ENCODE results near the gene FBXO45. TPM values are rescaled to one million over a fixed set of nuclear protein-coding genes. Genes with fewer than 3 reads are reported as not detected.
"Not testable (repeated sequence)": the region's sequence is repeated elsewhere in the genome, so short reads cannot be mapped to it uniquely, and the experiment has no call there.

FBXO45 gene
- total RNA-seq, 1 donor from 2014 or later = 0.64 TPM

DNA sequence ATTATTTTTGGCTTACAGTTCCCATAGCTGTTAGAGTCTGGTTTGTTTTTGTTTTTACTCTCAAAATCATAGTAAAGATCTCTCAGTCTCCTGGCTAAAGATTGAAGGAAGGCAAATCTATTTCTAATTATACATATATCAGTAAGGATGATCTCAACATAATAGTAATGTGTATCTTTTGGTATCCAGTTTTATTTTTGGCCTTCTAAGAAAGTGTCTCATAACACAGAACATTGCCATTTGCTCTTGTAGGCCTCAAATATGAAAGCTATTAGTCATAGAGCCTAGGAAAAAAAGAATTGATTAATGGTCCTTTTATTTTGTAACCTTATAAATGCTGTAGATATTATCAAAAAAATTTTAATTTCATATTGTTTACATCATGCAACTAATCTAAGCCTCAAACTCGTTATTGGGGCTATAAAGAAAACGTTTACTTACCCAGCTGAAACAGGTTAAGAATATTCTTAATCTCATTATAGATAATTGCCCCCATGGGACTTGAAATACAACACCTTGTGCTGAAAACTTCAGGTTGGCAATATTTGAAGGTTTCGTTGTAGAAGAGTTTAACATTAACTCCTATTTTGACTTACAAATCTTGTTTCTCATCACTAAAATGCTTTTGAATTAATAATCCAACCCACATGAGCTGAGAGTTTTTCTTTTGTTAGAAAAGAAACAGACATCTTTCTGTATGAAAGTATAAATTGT, 16.7 kb downstream of the FBXO45 start:
- intact Hi-C loops (cut with DNase I) = no loop called here
- Histone ChIP-seq H3K9me3 (no peaks in the 10 kb centered on the region), H3K4me3 (no peak overlapping the region), H3K4me1 (no peaks in the 10 kb centered on the region), H3K27ac (no peak overlapping the region), H3K27me3 (no peaks in the 10 kb centered on the region), H3K36me3 (peaks cover 0 to 32% of the 10 kb centered on the region in 2 donors)
- TF ChIP-seq, protein P1, sequence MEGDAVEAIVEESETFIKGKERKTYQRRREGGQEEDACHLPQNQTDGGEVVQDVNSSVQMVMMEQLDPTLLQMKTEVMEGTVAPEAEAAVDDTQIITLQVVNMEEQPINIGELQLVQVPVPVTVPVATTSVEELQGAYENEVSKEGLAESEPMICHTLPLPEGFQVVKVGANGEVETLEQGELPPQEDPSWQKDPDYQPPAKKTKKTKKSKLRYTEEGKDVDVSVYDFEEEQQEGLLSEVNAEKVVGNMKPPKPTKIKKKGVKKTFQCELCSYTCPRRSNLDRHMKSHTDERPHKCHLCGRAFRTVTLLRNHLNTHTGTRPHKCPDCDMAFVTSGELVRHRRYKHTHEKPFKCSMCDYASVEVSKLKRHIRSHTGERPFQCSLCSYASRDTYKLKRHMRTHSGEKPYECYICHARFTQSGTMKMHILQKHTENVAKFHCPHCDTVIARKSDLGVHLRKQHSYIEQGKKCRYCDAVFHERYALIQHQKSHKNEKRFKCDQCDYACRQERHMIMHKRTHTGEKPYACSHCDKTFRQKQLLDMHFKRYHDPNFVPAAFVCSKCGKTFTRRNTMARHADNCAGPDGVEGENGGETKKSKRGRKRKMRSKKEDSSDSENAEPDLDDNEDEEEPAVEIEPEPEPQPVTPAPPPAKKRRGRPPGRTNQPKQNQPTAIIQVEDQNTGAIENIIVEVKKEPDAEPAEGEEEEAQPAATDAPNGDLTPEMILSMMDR (IDR thresholded peaks at IDR 0.05) = no peak
- DNase-seq (ENCODE audit: low spot score in 2 of 2) = no peak

DNA sequence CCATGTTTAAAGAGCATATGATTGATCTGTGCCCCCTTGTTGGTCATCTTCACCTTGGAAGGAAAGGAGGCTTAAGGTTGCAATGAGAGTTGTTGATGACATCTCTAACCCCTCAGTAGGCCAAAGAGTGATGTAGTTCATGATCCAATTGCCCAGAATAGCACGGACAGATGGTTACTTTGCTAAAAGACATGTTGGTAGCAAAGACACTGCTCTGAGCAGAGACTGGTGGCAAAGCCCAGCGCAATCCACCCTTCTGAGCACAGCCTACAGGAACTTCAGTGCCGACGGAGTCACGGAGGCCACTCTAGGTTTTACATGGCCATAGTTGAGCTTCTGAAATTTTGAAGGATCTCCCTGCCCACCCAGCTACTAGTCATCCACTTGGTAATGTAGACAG, 21.8 kb downstream of the FBXO45 start:
- Histone ChIP-seq H3K4me1 (no peaks in the 10 kb centered on the region), H3K9me3 (no peaks in the 10 kb centered on the region), H3K36me3 (peaks cover 0 to 10% of the 10 kb centered on the region in 2 donors), H3K27me3 (no peaks in the 10 kb centered on the region), H3K4me3 (no peak overlapping the region), H3K27ac (no peak overlapping the region)
- TF ChIP-seq, protein P1 (IDR thresholded peaks at IDR 0.05) = no peak
- peak in 1 of 2 donors; percentile 4 for DNase-seq (ENCODE audit: low spot score in 2 of 2)
- intact Hi-C loops (cut with DNase I) = no loop called here

DNA sequence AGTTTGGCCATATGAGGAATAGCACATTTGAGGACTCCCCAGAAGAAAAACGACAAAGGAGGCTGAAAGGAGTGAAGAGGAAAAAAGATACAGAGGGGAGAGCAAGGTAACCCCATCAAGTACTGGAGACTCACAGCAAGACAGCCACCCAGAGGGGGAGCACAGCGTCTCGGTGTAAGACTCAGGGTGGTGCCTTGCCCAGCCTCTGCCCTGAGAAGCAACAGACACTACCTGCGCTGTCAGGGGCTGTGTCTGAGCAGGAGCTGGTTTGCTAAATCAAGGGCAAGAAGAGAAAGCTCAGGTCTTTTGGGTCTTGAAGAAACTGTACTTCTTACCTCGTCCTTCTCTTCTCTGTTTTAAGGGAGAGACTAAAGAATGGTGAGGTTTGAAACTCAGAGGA, 27.9 kb downstream of the FBXO45 start:
- no peaks in the 10 kb centered on the region for H3K4me1 ChIP-seq
- TF ChIP-seq, protein P1 (IDR thresholded peaks at IDR 0.05) = no peak
- H3K27me3 ChIP-seq = no peaks in the 10 kb centered on the region
- H3K9me3 ChIP-seq = no peaks in the 10 kb centered on the region
- intact Hi-C loops (cut with DNase I) = no loop called here
- H3K36me3 ChIP-seq = no peaks in the 10 kb centered on the region
- H3K4me3 ChIP-seq = no peak overlapping the region
- DNase-seq (ENCODE audit: low spot score in 2 of 2) = no peak
- H3K27ac ChIP-seq = no peak overlapping the region

DNA sequence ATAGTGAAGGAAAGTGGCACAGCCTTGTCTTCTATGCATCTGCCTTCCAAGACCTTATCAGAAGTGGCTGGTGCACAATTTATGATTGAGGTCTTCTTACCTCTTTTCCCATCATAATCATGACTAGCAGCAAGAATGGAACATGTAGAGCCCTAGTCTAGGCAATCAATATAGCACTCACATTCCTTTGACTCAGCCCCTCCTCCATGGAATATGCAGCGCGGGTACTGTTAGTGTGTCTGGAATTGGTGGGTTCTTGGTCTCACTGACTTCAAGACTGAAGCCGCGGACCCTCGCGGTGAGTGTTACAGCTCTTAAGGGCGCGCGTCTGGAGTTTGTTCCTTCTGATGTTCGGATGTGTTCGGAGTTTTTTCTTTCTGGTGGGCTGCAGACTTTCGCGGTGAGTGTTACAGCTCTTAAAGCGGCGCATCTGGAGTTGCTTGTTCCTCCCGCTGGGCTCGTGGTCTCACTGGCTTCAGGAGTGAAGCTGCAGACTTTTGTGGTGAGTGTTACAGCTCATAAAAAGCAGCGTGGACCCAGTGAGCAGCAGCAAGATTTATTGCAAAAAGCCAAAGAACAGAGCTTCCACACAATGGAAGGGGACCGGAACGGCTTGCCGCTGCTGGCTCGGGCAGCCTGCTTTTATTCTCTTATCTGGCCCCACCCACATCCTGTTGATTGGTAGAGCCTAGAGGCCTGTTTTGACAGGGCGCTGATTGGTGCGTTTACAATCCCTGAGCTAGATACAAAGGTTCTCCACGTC, 29.7 kb downstream of the FBXO45 start:
- H3K4me3 ChIP-seq = peak overlapping the region in 1 of 2 donors; percentile 33
- H3K27me3 ChIP-seq; H3K27ac ChIP-seq; H3K4me1 ChIP-seq; H3K36me3 ChIP-seq; intact Hi-C loops (cut with DNase I); DNase-seq (ENCODE audit: low spot score in 2 of 2); H3K9me3 ChIP-seq: not testable (repeated sequence)

DNA sequence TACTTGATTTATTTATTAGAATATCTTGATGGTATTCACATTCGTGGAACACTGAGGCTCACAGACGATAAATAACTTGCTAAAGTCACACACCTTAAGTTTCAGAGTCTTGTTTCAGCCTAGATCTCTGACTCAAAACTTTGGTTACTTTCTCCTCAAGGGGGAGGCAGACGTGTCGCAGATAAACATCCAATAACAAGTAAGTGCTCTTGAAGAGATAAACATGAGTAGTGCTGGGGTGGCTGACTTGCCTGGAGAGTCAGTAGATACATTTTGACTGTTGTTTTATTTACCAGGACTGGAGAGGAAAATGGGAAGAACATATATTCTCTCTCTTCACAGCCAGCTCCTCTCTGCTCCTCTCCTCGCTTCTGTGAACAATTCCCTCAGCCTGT, 31.3 kb downstream of the FBXO45 start:
- TF ChIP-seq, protein P1 (IDR thresholded peaks at IDR 0.05) = no peak
- intact Hi-C loops (cut with DNase I) = no loop called here
- H3K27ac ChIP-seq = no peak overlapping the region
- no peaks in the 10 kb centered on the region for H3K36me3 ChIP-seq
- H3K4me1 ChIP-seq = no peaks in the 10 kb centered on the region
- DNase-seq (ENCODE audit: low spot score in 2 of 2) = no peak
- no peak overlapping the region for H3K4me3 ChIP-seq
- no peaks in the 10 kb centered on the region for H3K27me3 ChIP-seq
- H3K9me3 ChIP-seq = no peaks in the 10 kb centered on the region

DNA sequence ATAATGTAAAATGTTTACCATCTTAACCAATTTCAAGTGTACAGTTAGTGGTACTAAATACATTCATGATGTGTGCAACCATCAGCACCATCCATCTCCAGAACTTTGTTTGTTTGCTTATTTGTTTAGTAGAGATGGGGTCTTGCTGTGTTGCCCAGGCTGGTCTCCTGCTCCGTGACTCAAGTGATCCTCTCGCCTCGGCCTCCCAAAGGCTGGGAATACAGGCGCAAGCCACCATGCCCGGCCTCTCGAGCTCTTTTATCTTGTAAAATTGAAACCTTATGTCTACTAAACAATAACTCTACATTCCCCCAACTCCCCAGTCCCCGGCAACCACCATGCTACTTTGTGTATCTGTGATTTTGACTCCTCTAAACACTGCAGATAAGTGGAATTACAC, 31.9 kb downstream of the FBXO45 start:
- Histone ChIP-seq H3K27me3 (no peaks in the 10 kb centered on the region), H3K9me3 (no peaks in the 10 kb centered on the region), H3K4me1 (no peaks in the 10 kb centered on the region), H3K4me3 (no peak overlapping the region), H3K27ac (no peak overlapping the region), H3K36me3 (no peaks in the 10 kb centered on the region)
- TF ChIP-seq, protein P1 (IDR thresholded peaks at IDR 0.05) = no peak
- intact Hi-C loops (cut with DNase I) = no loop called here
- no peak for DNase-seq (ENCODE audit: low spot score in 2 of 2)

Measured in ascending aorta (tissue), 2 donors.